HG03196 (cell line): ENCODE results near the gene OMG.
"Not testable (repeated sequence)": the region's sequence is repeated elsewhere in the genome, so short reads cannot be mapped to it uniquely, and the experiment has no call there.

Experiments
- ATAC-seq: cut with Tn5 transposase; IDR thresholded peaks from one replicate; pipeline ENCODE4 v1.9.1; 2021; ENCODE audit not compliant: unreplicated experiment

The OMG gene

DNA sequence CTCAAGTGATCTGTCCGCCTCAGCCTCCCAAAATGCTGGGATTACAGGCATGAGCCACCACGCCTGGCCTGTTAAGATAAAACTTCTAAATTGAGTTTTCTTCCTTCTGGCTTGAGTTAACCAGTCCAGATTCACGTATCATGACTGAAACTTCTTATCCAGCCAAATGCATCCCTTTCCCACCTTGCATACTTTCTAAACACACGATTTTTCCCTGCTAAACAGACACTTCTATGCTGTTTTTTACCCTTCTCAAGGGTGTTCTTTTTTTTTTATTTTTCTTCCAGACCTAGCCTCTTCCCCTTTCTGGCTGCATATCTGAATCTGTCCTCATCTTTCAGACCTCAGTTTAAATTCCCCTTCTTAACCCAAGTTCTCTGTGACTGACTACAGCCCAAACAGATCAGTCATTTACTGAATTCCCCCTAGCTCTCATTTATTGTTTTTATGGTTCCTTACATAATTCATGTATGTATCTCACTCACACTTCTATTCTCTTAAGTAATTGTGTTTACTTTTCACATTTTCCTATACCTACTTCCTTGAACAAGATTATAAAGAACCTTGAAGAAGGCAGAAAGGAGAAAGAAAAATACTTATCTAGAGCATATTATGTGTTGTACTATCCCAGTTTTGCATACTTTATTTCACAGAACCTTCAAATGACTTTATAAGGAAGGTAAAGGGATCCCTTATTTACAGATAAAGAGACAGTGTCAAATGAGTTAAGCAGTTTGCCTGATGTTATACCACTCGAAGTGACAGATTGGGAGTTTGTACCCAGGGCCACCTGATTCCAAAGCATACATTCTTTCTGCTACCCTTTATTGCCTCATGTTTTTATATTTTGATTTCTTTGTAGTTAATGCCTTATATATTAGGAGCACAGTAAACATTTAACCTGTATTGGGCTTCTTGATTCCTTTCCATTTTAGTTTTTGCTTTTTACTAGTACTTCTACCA lies 11.6 kb upstream of the OMG start:
- no peak for ATAC-seq

DNA sequence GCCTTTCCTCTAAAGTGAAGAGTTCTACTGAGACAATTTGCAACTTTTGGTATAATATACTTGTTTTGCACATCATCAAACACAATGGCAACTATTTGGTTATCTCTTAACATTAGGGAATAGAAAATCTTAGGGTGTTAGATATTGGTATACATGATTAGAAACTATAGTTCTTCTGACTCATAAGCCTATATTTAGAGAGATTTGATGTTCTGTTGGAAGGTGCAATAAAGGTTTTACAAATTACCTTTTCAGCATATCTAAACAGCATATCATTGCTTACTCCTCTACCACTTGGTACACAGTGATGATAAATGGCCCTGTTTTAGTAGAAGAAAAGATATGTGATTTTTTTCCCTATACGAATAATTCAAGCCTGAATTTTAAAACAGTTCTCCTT lies 10.6 kb upstream of the OMG start:
- no peak for ATAC-seq

DNA sequence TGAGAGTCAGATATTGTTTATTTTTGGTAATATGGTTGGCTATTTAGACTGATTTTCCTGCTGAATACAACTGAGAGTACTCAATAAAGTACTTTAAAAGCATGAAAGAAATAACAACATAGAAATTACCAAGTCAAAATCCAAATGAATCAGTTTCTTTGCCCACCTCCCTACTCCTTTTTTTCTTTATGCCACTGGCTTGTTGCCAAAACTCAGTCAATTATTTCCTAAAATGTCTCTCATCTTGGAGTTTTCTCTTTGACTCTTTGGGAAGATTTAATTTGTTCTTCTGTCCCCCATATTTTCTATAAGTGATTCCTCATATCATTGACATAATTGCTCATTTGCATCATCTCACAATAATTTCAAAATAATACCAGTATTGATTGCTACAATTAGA lies 2.6 kb upstream of the OMG start:
- ATAC-seq: no peak

DNA sequence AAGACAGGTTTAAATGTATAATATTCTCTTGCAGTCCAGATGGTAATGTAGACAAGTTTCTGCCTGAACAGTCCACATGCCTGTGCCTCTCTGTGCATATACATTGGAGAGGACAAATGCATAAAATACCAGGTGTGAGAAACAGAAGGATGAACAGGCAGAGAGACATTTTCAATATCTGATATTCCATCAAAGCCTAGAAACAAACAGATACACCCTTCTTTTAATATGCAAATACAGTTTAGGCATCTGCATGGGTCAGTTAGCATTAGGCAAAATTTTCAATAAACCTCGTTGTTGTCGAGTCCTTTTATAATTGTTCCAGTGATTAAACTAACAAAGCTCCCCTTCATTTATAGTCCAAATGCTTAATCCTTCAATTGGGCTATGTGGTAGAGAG lies 897 bp downstream of the OMG start:
- no peak for ATAC-seq

DNA sequence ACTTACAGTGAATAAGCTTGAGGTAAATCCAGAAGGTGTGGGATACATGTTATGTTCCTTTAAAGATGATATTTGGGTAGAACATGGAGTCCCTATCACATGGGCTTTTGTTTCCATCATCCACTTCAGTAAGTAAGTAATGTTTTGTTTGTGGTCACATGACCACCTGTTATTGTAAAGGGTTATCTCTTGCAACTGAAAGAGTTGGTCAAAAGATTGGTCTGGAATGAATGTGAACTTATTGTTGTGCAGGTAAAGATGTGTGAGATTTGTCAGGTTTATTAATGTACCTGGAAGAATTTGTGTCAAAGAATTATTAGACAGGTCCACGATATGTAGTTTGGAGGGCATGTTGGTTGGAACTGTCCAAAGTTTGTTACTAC lies 1.6 kb downstream of the OMG start:
- no peak for ATAC-seq

DNA sequence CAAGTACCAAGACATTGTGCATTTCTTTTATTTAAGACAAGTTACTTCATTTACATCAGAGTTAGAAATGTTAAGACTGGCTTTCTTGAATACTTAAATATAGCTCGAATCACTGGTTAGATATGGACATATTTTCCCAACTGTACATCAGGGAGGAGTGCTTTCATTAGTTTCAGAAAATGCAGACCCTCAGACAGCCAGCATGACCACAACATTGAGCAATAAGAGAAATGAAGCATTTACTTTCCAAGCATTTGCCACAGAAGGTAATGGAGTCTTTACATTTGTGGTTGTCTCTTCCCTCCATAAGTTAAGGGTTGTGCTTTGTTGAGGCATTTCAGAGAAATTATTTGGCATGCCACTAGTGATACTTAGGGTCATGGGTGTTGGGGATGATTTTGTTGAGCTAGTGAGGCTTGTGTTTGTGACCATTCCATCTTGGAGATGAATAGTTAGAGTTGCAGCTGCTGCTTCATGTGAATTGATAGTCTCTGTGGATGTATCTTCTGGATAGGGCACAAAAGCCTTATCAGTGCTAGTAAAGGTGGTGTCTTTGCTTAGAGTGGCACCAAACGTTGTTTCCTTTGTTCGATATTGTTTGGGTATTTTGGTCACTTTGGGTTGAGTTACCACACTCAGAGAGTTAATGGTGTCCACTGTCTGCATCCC lies 2.1 kb downstream of the OMG start:
- no peak for ATAC-seq

DNA sequence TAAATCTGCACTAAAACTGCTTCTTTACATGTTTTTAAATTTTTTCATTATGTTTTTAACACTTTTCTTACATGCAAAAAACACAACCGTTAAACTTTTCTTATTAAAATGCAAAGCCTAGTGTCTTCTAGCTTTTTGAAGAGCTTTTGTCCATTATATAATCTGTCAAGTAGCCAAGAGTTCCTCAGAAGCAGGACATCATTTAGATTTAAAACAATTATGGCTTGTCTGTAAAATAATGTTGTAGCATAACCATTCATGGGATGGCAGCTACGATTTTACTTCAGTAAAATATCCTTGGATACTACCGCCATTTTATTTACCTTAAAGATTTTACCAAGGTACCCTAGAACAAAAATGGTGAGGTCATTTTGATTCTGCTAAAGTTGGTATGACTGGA lies 2.8 kb downstream of the OMG start:
- no peak for ATAC-seq

DNA sequence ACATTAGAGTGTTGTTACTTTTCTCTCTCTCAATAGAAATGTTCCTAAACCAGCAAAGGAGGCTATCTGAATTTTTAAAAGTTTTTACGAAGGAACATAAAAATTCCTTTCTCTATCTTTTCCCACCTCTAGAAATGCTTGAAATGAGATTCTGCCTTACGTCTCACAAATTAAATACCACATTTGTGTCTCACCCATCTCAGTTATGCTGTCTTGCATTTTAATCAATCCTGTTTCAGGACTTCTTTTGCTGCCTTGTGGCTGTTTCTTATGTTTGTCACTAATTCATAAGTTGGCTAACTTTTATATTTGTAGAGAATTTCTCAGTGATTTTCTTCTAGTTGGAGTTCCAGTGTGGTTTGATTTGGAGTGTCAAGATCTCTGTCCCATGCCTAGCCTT lies 3.5 kb downstream of the OMG start:
- no peak for ATAC-seq

DNA sequence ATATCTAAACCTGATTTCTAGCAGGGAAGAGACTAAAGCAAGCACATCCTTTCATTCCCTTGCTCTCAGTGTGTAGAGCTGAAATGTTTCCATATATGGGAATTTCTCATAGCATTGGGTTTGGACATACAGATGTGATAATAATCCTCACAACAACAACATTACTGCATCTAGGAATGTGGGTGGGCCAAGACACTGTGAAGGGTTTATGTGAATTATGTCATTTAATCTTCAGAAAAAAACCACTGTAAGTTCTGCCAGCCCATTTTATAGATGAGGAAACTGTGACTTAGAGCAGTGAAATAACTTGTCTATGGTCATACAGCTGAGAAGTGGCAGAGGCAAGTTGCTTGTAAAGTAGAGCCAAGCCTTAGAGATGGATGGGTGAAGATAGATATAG lies 5.2 kb downstream of the OMG start:
- no peak for ATAC-seq

DNA sequence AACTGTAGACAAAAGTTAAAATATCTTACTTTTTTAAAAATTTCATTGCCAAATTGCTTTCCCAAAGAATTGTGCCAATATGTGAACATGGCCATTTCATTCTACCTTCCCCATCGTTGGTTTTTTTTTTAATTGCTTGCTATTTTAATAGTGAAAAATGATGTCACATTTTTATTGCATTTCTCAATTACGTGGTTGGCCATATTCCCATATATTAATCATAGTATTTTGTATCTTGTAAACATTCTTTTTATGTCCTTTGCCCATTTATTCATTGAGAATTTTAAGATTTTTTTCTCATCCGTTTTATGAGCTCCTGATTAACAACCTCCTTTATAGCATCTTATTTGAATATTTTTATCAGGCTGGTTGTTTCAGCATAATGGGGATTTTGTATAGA lies 7.2 kb downstream of the OMG start:
- no peak for ATAC-seq

DNA sequence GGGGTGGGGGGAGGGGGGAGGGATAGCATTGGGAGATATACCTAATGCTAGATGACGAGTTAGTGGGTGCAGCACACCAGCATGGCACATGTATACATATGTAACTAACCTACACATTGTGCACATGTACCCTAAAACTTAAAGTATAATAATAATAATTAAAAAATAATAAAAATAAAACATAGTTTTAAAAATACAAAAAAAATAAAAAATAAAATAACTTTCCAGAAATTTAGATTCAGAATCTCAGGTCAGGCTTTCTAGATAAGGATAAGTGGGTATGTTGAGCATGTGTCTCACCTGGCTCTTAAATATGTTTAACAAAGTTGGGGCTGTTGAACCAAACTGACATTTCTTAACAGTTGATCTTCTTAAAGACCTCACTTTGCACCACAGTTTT lies 9.1 kb downstream of the OMG start:
- ATAC-seq: not testable (repeated sequence)

DNA sequence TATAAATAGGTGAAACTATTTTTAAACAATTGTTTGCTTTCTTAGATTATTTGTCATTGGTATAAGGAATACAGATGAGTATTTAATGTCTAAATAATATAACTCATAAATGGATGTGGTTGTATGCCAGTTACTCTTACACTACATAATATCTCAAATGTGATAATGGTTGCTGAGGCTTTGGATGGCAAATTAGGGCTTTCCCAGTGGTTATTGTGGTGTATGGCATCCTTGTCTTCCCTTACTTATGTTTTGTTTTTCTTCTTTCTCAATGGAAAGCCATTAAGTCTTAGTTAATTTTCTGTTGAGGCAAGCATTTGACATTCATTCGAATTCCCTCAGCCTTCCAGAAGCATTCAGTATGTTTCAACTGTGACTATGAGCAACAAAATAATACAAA lies 10.5 kb downstream of the OMG start:
- no peak for ATAC-seq

DNA sequence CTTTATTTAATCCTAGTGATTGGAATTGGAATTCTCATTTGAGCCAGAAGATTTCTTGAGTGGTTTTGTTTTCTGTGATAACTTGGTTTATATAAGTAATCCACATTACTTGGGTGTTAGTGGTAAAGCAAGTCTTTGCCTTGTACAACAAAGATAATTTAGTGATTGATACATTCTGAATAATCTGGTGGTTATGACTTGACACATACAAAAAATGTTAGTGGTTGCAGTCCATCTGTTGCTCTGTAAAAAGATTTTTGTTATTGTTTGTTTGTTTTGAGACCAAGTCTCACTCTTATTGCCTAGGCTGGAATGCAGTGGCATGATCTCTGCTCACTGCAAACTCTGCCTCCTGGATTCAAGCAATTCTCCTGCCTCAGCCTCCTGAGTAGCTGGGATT lies 13.2 kb downstream of the OMG start:
- ATAC-seq: no peak

DNA sequence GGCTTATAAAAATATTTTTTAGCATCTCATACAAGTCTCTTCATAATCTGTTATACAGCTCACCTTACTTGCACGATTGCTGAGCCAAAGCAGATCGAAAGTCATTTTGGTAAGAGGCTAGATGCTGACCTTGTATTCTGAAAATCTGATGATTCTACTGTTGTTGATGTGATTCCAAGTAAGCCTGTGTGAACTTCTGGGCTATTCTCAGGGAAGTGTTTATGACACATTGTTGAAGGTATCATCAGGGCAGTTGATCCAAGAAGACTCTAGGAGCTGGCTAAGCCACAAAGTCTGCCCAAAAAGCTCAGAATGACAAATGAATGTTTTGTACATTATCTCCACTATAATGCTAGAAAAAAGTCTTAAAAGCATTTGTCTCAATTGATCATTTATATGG lies 16.0 kb downstream of the OMG start:
- no peak for ATAC-seq

DNA sequence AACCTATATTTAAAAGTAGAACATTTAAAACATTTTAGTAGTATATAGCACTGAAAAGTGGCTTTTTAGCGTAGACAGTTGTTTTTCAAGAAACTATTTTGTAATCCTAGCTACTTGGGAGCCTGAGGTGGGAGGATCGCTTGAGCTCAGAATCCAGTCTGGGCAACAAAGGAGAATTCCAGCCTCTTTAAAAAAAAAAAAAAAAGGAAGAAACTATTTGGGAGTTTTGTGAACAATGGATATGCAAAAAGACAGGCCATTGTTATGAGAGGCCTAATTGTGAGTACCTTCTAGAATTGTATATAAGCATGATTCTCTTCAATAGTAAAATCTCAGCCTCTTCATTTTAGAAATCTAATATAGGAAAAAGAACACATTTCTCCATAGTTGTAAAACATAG lies 17.6 kb downstream of the OMG start:
- ATAC-seq: no peak

DNA sequence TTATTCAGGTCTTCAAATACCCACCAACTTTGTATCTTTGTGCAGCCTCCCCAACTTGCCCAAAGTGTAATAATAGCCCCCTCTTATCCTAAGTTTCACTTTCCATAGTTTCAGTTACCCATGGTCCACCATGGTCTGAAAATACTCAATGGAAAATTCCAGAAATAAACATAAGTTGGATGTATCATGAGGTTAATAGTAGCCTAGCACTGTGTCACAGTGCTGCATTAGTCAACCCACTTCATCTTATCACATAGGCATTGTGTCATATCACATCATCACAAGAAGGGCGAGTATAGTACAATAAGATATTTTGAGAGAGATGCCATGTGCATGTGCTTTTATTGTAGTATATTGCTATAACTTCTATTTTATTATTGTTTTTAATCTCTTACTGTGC lies 21.9 kb downstream of the OMG start:
- ATAC-seq: no peak

DNA sequence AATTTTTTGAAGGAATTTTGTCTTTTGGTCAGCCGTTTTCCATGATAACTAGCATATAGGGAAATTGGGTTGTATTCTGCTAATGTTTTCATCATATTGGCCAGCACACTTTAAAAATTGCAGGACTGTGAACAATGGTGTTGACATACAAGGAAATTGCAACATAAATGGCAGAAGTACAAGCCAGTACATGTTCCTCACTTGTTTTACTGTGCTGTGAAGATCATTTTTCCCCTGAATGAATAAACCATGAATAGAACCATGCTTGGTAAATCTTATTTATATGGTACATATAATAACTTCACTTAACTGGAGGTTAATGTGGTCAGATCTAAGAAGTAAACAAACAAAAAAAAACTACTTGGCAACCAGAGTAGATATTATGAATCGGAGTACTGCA lies 22.8 kb downstream of the OMG start:
- ATAC-seq: no peak

DNA sequence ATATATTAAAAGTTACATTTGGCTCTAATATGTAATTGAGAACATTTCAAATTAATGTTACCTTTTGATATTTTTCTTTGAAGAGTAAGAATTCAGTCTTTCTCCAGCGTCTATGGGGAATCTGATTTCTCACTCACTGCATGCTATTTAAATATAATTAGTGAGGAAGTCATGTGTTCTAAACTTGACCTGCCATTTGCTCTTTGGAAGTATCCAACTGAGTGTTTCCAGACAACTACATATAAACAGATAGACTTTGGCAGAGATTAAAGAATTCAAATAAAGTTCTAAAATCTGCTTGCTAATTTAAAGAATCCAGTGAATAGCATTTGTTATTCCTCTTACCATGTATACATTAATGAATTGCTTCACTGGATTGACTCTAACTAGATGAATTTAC lies 23.5 kb downstream of the OMG start:
- no peak for ATAC-seq

DNA sequence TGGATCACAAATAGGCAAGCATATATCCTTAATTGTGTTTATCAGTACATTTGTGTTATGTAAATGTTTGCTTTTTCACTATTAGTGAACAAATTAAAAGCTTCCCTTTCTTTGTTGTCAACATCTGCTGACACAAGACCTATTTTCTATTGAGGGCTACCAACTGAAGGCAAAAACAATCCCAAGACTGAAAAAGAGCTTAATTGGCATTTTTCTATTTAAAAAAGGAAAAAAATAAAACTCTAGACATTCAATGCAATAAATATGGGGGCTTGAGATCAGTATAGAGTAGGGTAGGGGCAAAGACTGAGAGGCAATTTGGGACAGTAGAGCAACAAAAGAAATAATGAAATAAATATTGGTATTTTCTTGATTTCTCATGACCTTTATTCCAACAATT lies 24.2 kb downstream of the OMG start:
- no peak for ATAC-seq

DNA sequence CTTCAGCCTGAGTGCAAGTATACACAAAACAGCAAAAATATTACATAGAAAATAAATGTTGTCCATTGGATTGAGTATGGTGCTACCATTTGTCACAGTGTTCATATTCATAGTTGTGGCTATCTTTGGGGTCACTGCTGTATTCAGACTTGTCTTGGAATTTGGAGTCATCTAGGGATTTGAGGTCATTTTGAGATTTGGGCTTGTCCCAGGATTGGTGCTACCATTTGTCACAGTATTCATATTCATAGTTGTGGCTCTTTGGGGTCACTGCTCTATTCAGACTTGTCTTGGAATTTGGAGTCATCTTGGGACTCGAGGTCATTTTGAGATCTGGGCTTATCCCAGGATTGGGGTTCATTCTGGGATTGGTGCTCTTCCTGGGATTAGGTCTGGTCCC lies 24.8 kb downstream of the OMG start:
- no peak for ATAC-seq

DNA sequence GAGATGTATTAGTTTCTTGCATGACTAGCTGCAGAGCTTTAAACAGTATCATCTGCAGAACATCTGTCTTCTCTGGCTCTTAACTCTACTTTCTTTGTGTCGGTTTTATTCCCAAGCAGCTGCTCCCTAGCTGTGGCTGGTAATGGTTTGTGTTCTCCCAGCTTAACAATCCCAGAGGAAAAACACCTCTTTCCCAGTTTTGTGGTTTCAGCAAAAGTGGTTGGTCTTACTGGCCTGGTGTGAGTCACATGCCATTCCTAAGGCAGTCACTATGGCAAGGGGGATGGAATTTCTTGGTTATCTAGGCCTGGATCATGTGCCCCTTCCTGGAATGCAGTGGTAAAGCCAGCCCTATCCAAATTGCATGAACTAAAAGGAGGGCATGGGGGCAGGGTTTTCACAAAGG lies 27.5 kb downstream of the OMG start:
- no peak for ATAC-seq

DNA sequence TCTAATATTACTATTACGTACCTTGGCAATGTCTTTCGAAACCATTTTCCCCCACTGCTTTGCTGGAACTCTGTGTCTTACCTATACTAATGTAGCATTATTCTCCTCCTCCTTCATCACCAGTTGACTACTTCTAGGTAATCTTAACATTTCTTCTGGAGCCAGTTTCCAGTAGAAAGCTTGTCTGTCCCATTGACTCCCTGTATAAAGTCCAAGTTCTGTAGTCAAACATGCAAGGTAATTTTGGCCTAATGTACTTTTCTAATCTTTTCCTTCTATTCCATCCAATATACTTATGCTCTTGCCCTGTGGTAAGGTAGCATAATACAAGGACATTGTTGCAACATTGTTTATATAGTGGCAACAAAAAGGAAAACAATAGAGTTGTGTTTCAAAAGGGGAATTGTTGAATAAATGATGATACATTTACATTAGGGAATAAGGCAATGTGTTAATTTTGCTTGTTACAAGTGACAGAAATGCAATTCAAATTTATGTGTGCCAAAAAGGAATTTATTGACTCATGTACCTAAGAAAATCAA lies 27.9 kb downstream of the OMG start:
- ATAC-seq: no peak
